ENCODE results near the gene CPHXL.

DNA sequence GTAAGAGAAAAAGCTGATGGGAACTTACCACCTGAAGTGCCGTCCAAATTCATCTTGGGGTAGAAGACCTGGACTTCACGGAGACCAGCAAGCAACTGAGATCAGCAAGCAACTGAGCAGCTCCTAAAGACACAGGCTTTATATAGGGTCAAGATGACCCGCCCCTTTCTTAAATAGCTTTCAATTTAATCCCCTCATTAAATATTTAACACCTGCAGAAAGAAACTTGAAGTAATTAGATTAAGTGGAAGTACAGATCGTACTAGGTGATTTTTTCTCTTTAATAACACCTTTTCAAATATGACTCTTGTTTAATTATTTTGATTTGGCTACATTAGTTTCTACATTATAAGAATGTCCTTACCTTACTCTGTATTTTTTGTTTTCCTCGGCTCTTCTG is at the start of gene CPHXL:
- TF ChIP-seq, protein P1, sequence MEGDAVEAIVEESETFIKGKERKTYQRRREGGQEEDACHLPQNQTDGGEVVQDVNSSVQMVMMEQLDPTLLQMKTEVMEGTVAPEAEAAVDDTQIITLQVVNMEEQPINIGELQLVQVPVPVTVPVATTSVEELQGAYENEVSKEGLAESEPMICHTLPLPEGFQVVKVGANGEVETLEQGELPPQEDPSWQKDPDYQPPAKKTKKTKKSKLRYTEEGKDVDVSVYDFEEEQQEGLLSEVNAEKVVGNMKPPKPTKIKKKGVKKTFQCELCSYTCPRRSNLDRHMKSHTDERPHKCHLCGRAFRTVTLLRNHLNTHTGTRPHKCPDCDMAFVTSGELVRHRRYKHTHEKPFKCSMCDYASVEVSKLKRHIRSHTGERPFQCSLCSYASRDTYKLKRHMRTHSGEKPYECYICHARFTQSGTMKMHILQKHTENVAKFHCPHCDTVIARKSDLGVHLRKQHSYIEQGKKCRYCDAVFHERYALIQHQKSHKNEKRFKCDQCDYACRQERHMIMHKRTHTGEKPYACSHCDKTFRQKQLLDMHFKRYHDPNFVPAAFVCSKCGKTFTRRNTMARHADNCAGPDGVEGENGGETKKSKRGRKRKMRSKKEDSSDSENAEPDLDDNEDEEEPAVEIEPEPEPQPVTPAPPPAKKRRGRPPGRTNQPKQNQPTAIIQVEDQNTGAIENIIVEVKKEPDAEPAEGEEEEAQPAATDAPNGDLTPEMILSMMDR (IDR thresholded peaks at IDR 0.05 in 8 of 11, conservative IDR thresholded peaks at IDR 0.05 in 3 of 11), result no peak
- no peak for TF ChIP-seq POLR2A (IDR thresholded peaks at IDR 0.05)
- TF ChIP-seq POLR2AphosphoS5 (IDR thresholded peaks at IDR 0.05), result no peak

Measured in spleen (tissue), 7 donors.